ENCODE results near the gene PAPPA2. TPM values are rescaled to one million over a fixed set of nuclear protein-coding genes. Genes with fewer than 3 reads are reported as not detected.

Gene PAPPA2
- total and polyA plus RNA-seq, 2 of the 8 experiments (the other 6 are each of a cell fraction or from before 2014, with no cell fraction given): 0.08 to 0.88 TPM

GRCh38 chr1:176847052-176847451 lies 384.1 kb downstream of the PAPPA2 start (continued):
- TF ChIP-seq, protein P1, sequence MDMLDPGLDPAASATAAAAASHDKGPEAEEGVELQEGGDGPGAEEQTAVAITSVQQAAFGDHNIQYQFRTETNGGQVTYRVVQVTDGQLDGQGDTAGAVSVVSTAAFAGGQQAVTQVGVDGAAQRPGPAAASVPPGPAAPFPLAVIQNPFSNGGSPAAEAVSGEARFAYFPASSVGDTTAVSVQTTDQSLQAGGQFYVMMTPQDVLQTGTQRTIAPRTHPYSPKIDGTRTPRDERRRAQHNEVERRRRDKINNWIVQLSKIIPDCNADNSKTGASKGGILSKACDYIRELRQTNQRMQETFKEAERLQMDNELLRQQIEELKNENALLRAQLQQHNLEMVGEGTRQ (IDR thresholded peaks at IDR 0.05; ENCODE audit: low read length): no peak
- TF ChIP-seq POLR2A (IDR thresholded peaks at IDR 0.05; ENCODE audit: control extremely low read depth in 1 of 2, low read depth in 2 of 2, low read length in 2 of 2) (no peak), RAD21 (IDR thresholded peaks at IDR 0.05 in 1 of 2, conservative IDR thresholded peaks at IDR 0.05 in 1 of 2; ENCODE audit: low read depth in 2 of 2, low read length in 2 of 2) (no peak)
